Stimulated activated CD4-positive, alpha-beta T cell treated with anti-CD3 and anti-CD28 coated beads, TNF-alpha, amount 100 ng/mL, for 4 hours (primary cell): ENCODE data around the gene TEAD4.
A peak's percentile ranks its signal among the peaks of the same experiment; 100 is the strongest.

Experiments
- DNase-seq, 3 experiments: peaks; one replicate each; pipeline ENCODE4 v3.0.0-alpha.2; 2020; ENCODE audit warnings: low read depth in 3 of 3

TEAD4 gene

DNA sequence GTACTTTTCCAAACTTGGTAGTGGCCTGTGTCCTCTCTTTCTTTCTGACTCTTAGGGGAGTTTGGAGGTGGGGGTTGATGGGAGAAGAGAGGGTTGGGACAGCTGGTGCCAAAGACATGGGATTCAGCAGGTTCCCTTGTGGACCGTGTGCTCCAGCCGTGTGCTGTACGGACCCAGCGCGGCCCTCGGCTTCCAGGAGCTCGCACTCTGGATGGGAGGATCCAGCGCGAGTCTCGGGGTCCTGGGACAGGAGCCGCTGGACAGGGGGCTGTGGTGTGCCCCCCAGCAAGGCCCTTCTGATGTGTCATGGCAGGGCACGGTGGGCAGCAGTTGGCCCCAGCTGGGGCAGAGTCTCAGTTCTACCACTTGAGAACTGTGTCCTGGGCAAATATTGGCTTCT, 73.0 kb downstream of the TEAD4 start:
- DNase-seq = no peak

DNA sequence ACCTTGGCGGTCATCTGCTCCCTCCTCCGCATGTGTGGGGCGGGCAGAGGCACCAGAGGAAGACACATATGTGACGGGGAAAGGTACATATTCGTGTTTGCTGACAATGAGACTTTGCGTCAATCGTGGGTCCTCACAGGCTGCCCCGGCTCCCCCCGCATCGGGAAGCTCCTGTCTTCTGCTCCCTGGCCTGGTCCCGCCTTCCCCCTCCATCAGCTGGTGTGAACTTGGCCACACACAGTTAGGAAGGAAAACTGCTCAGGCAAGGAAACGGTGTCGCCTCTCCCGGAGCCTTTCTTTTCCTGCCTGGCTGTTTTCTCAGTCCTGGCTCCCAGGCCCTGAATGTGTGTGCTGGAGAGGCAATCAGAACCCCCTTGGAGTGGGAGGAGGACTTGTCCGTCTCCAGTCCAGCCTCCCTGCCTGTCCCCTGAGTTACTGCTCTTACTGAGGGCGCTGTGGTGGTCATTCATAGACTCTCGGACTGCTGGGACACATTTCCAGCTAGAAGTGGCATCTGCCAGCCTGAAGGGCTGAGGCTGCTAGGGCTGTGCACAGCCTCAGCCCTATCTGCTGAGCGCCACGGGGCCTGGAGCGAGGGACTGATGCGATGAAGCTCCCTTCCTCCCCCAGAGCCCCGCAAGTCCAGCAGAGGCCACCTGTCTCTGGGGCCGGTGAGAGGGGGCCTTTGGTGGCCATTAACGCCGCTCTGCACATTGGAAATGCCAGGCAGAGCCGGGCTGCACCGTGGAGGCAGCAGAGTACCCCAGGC, 73.8 kb downstream of the TEAD4 start:
- DNase-seq = no peak

DNA sequence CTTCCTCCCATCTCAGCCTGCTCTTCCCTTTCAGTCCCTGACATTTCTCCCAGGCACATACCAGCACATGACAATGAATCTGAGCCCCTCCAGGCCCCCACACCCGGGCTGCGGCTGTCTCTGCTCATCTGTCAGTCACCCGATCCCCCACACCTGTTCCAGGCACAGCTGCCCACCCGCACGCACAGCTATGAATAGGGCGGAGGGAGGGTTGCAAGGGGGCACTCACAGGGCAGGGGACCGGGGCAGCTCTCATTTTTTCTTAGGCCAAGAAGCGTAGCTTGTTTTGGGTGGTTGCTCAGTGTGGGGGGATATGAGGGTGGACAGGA, 74.3 kb downstream of the TEAD4 start:
- DNase-seq = no peak

DNA sequence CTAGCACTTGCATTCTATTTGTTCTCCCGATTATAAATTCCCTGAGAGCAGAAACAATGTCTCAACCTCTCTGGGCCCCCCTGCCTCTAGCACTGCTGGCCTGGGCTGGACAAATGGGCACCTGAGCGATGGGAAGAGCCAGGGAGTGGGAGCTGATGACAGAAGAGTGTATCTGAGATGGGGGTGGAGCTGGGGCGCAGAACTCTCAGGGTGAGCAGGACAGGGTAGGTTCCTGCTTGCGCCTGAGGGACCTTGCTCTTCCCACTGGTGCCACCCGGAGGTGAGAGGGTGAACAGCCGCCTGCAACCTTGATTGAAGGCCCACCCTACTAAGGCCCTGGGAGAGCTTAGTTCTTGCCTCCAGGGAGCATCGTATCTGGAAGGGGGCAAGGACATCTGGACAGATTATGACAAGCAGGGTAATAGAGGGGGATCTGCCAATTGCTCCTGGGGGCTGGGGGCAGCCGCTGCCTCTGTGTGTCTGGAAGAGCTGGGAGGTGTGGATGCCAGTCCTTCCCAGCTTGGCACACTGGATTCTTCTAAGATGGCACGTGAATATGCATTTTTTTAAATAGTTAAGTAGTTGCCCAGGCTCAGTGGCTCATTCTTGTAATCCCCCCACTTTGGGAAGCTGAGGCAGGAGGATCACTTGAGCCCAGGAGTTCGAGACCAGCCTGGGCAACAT, 75.0 kb downstream of the TEAD4 start:
- no peak for DNase-seq

DNA sequence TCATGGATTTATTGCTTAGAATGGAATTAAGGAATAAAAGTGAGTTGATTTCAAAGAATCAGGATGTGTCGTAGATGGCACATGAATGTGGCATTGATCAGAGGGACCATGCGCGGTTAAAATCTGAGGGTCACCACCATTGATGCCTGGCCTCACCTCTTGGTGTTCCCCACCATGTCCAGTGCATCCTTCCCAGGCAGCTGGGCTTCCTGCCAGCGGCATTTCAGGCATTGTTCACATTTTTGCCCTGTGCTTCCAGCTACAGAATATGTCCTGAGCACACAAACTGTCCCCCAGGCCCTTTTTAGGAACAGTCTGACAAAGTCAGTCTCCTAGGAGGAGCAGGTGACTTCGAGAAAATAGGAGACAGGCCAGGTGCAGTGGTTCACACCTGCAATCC, 76.0 kb downstream of the TEAD4 start:
- DNase-seq = no peak

DNA sequence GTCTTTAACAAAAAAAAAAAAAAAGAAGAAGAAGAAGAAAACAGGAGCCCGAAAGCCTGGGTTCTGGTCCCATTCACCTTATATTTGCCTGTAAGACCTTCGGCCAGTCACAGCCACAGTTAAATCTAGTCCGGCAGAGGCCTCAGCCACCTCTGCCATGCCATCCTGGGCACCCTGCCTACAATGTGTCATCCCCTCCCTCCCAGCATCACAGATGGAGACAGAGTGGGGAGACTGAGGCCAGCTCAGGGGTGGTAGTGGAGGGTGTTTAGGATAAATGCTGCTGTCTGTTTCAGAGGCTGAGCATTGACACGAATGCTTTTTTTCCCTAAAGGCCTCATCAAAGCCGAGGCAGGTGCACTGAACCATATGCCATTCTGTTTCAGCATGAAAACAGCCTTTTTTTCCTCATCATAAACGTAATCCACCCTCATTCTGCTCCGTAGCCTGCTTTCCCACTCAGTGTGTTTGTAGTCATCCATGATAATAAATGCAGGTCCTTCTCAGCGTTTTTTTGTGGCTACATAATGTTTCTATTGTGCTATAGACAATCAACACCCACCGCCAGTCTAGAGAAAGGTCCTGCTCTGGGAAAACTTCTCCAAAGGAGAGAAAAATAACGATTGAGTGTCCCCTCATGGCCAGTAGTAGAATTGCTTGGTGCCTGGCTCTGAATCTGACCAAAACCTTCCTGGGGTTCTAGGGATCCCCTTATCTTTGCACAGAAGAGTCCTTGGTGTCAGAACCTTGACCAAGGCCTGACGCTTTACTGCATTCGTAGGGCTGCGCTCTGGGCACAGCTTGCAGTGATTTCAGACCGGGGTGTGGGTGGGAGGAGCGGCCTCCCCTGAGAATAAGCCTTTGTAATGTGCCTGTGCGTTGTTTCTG, 76.9 kb downstream of the TEAD4 start:
- DNase-seq = no peak

DNA sequence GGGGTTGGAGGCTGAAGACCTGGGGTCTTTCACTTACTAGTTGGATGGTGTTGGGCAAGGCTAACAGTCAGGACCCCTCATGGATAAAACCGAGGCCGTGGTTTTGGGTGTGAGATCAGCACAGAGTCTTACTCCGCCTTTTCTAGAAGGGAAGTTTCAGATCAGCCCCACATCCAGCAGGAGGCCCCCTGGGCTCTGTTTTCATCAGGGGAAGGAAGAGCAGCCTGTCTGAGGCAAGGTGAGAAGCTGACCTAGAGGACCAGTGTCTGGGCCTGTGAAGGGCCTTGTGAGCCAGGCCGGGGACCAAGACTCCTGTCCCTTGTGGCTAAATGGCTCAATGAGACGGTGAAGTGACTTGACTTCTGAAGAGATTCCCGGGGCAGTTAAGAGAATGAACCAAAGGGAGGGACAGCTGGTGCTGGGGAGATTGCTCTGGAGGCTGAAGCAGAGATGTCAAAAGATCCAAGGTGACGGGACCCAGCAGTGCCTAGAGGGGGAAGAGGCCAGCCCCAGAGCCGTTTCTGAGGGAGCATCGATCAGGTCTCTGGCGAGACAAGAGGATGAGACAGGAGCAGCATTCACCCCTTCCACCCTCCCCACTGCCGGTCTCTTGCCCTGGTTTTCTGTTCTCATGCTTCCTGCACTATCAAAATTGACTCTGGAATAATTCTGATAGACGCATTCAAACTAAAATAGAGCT, 77.9 kb downstream of the TEAD4 start:
- DNase-seq = no peak

DNA sequence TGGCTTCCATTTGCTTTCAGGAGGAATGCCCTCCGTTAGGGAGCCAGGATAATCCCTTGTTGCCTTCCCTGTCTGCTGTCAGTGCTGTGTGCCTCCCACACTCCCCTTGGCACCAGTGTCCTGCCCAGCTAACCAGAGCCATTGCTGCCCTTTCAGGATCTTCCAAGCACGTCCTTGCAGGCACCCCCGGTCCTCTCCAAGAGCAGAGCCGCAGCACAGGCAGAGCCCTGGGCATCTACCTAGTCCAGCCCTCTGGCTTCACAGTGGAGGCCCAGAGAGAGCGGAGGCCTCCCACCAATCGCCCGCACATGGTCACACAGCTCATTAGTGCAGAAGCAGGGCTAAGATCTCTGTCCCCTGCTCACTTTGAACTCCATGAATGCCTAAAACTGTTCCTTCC, 79.0 kb downstream of the TEAD4 start:
- no peak for DNase-seq

DNA sequence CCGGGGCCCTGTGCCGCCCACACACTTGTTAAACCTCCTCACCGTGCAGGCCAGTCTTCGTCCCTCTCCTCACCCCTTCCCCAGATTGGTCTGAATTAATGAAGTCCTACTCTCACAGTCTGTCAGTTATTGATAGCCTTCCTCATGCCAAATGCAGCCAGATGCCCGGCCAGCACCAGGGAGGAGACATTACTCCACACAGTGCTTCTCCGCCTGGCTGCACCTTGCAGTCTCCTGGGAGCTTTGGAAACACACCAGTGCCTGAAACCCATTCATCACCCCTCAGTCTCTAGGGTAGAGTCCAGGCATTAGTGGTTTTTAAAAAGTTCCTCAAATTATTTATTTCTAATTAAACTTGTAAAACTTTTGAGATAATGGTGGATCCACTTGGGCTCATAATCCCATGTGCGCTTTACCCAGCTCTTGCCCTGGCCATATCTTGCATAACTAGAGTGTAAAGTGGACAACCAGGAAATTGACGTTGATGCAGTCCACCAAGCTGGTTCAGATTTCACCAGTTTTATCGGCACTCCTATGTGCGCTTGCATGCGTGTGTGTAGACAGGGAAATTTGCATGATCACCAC, 79.8 kb downstream of the TEAD4 start:
- DNase-seq = no peak

DNA sequence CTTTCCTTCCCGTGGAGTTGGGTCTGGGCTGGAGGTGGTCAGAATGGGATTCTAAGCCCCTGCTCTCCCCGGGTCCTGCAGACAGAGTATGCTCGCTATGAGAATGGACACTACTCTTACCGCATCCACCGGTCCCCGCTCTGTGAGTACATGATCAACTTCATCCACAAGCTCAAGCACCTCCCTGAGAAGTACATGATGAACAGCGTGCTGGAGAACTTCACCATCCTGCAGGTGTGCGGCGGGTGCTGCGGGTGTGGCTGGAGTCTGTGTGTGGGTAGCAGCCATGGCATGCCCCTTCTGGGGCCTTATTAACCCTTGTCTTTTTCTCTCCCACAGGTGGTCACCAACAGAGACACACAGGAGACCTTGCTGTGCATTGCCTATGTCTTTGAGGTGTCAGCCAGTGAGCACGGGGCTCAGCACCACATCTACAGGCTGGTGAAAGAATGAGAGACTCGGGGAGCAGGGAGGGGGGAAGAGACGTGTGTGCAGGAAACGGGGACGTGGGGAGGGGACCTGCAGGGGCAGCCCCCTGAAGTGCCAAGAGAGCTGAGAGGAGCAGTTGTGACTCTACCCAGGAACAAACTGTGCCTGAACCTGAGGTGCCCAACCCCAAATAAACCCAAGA, 80.9 kb downstream of the TEAD4 start:
- no peak for DNase-seq

DNA sequence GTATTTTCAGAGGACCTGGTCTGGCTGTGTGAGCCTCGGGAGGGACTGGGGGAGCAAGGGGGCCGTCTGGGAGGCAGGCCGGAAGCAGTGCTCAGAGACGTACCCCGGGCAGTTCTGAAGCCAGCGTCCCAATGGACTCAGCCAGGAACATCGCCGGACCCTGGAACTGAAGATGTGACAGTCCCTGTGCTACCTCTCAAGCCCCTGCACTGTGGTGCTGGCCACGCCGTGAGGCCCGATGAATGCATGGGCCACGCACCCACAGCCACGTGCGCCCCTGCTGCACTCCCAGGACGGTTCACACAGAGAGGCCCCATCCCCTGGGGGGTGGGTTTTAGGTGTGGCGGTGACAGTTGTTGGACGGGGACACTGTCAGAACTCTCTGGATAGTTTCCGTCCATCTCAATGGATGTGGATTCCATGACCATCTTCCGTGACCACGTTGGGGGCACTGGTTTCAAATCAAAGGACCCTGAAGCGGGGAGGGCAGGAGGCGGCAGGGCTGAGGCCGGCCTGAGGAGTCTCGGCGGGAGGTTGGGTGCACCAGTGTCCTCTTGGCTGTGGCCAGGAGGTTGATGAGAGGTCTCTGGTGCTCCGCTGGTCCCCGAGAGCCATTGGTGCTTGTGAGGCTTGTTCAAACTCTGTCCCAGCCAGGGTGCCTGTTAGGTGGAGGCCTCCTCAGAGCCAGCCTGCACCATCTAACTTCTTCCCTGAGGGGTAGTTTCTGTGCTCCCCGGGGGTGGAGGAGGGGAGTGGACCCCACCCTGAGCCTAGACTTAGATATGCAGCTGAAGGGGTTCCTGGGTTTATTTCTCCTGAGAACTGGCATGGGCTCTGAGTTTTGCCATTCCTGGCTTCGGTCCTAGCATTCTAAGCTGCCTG, 81.7 kb downstream of the TEAD4 start:
- no peak for DNase-seq

DNA sequence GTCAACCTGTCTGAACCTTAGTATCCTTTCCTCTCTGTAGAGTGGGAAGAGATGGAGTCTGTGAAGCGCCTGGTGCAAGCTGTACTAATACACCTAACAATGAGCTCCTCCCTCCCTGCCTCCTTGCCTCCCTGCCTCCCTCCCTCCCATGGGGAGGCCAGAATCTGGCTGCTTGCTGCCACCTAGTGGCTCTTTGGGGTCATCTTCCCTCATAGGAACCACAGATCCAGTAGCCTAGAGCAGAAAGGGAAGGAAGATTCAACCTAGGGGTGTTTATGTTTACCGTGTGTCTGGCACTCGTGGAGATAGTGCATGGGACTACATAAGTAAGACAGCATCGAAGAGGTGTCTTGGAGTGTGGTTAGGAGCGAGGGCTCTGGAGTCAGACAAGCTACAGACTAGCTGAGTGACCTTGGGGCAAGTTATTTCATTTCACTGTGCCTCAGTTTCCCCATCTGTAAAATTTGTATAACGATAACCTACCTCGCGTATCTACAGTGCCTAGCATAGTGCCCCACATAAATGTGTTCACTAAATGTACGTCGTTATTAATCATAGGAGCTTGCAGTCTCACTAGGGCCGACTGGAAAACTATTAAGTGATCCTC, 82.5 kb downstream of the TEAD4 start:
- peak in 1 of 3 experiments; percentile 22 for DNase-seq

DNA sequence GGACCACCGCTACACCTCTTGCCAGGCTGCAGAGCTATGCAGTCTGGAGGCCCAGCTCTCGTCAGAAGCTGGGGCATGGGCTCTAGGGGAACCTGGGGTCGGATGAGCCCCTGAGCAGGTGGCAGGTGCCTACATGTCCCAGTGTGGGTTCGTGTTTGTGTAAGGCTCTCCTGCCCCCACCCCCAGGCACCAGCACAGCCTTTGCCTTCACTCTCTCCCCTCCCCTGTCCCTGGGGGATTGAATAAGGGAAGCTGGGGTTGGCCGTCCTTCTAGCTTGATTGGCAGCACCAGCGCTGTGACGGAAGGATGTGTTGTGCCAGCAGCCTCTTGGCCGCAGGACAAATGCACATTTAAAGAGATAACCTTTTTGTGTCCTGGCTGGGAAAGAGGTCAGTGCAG, 83.2 kb downstream of the TEAD4 start:
- no peak for DNase-seq

DNA sequence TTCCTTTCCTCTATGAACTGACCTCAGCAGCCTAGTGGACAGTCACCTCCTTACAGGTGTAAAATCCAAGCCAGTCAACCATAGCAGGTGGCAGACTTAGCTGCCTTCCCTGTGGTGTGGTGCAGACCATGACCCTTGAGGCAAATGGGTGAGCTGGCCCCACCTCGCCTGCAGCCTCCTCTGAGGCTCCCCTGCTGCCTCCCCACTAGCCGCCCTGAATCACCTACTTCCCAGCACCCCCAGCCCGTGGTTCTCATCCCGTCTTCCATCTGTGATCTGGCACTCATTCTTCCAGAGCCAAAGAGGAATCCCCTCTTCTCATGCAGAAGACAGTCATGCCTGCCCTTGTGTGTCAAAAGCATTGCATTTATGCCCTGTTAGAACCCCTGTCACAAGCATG, 83.6 kb downstream of the TEAD4 start:
- DNase-seq = no peak

DNA sequence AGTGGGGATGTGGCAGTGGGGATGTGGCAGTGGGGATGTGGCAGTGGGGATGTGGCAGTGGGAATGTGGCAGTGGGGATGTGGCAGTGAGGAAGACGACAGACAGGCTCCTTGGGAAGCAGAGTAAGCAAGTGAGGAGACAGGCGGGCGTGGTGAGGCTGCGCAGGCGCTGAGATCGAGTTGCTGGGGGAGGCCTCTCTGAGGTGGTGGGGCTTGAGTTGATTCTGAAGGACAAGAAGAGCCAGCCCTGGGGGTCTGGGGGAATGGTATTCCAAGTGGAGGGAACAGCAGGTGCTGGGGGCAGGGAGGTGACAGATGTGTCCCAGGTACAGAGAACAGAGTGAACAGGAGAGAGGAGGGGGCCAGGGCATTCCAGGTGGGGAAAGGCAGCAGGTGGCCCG, 84.2 kb downstream of the TEAD4 start:
- DNase-seq = no peak

DNA sequence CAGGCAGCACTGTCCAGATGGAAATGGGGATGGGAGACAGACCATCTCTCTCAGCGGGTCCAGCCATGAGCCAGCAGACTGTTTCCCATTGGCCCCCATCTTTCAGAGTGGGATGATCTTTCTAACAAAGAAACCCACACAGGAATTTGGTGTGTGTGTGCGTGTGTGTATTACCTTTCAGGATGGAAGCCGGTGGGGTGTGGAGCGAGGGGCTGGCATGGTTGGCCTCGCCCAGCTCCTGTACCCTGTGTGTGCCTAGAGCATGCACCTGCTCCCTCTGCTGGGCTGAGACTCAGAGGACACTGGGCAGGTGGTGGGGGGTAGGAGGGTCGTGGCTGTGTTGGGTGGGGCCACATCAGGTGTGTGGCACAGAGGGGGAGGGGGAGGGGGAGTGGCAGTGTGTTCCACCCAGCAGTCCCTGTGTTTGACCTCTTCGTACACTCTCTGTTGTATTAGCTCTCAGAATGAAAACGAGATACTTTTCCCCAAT, 85.0 kb downstream of the TEAD4 start:
- DNase-seq = no peak

DNA sequence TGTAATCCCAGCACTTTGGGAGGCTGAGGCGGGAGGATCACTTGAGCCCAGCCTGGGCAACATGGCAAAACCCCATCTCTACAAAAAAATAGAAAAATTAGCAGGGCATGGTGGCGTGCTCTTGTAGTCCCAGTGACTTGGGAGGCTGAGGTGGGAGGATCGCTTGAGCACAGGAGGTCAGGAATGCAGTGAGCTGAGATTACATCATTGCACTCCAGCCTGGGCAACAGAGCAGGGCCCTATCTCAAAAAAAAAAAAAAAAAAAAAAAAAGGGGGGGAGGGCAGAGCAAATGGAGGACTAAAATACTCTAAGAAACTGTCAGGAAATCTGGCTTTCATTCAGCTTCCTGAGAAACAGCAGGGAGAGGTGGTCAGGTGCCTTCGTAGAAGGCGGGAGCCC, 86.3 kb downstream of the TEAD4 start:
- no peak for DNase-seq

DNA sequence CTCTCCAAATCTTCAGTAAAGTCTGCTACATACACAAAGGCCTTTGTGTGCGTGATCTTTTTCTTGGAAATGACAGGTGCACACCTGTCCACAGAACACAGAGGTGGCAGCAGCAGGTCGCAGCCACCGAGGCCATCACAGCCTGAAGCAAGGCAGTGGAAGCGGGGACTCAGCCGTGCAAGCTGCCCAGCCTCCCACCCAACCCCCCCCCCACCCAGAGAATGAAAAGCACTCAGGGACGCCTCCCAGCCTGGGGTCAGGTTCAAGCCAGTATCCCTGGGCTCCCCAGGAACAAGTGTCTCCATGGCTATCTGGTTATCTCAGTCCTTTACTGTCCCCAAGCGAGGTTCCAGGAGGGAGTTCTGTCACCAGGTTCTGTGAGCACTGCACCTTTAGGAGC, 86.8 kb downstream of the TEAD4 start:
- no peak for DNase-seq

DNA sequence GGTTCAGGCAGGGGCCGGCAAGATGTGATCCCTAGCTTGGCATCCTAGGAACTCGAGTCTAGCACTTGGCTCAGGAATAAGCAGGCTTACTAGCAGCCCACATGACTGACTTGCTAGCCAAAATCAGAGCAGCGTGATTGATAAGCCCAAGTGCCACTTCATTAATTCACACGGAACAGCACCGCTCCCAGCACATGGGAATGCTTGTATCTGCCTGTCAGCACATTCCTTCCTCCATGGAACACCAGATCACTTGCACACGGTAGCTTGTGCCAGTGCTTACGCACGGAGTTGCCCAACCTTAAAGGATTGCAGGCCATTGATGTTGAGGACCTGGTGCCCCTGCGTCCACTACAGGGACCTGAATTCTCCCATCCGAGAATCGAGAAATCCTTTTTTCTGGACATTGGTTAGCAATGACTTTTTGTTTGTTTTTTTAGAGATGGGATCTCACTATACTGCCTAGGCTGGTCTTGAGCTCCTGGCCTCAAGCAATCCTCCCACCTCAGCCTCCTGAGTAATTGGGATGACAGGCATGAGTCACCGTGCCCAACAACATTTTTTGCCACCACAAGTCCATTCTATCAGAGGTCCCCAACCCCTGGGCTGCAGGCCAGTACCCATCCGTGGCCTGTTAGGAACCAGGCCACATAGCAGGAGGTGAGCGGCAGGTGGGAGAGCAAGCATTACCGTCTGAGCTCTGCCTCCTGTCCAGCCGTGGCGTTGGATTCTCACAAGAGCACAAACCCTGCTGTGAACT, 87.4 kb downstream of the TEAD4 start:
- no peak for DNase-seq
